GM12872 (cell line): Measurements from ENCODE around the gene TFB1M.

Source experiments
- TF ChIP-seq, protein P1 (sequence below): IDR thresholded peaks from 3 replicates; pipeline ENCODE4 v1.5.1; 2011; ENCODE audit warnings: low read depth, mild to moderate bottlenecking, low read length, moderate library complexity; ENCODE audit not compliant: insufficient read depth

Gene TFB1M

DNA sequence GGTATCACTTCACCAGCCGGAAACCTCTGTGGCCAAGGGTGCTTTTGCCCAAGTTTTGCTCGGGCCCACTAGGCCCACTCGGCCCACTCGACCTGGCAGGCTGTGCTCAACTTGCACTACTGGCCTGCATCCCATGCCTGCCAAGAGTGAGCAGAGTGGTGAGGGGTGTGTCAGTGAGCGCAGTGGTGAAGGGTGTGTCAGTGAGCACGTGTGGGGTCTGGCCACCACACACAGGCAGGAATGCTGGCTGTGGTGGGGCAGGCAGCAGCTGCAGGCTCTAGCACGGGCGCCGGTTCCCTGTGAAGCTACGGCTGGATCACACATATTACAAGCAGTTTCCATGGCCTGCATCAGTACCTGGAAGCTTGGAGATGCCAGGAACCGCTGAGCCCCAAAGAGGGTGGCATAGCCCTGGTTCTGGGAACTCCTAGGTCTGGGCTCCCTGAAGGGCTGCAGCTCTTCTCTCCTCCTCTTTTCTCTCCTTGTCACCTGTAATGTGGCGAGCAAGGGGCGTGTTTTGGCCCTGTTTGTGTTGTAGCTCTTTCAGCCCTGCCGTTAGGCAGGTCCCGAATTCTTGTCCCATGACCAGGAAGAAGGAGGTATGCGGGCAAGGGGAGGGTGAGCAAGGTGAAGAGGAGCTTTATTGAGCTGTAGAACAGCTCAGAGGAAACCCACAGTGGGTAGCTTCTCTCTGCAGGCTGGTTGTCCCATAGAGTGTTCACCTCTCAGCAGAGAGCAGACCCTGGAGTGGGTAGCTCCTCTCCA, 101.5 kb downstream of the TFB1M start:
- TF ChIP-seq, protein P1, sequence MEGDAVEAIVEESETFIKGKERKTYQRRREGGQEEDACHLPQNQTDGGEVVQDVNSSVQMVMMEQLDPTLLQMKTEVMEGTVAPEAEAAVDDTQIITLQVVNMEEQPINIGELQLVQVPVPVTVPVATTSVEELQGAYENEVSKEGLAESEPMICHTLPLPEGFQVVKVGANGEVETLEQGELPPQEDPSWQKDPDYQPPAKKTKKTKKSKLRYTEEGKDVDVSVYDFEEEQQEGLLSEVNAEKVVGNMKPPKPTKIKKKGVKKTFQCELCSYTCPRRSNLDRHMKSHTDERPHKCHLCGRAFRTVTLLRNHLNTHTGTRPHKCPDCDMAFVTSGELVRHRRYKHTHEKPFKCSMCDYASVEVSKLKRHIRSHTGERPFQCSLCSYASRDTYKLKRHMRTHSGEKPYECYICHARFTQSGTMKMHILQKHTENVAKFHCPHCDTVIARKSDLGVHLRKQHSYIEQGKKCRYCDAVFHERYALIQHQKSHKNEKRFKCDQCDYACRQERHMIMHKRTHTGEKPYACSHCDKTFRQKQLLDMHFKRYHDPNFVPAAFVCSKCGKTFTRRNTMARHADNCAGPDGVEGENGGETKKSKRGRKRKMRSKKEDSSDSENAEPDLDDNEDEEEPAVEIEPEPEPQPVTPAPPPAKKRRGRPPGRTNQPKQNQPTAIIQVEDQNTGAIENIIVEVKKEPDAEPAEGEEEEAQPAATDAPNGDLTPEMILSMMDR = no peak

- TF ChIP-seq, protein P1 = no peak
Measured at GRCh38 chr6:155212106-155212505, 102.2 kb downstream of the TFB1M start.

DNA sequence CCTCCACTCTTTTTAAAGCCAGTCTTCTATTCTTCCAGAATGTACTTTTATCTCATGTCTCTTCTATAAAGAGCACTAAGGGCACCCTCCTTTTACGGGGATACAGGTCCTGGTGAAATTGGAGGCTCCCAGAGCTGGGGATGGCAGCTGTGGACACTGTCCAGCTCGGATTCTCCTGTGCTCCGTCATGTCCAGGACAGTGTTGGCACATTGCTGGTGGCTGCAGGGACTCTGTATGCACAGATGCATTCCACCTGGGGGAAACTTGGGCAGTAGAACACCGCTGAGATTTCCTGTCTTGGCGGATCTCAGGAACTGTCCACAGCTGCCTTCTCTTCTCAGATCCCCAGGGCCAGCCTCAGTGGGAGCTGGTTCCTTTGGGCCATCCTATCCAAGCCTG, 107.1 kb downstream of the TFB1M start:
- TF ChIP-seq, protein P1 = no peak
